GM19043 (cell line): ENCODE measurements around the gene DDTL.
A peak's percentile ranks its signal among the peaks of the same experiment; 100 is the strongest.
"Not testable (repeated sequence)": the region's sequence is repeated elsewhere in the genome, so short reads cannot be mapped to it uniquely, and the experiment has no call there.

Experiments used
- ATAC-seq: cut with Tn5 transposase; IDR thresholded peaks from one replicate; pipeline ENCODE4 v1.9.1; 2021; ENCODE audit warnings: low read depth; ENCODE audit not compliant: unreplicated experiment

Gene DDTL

DNA sequence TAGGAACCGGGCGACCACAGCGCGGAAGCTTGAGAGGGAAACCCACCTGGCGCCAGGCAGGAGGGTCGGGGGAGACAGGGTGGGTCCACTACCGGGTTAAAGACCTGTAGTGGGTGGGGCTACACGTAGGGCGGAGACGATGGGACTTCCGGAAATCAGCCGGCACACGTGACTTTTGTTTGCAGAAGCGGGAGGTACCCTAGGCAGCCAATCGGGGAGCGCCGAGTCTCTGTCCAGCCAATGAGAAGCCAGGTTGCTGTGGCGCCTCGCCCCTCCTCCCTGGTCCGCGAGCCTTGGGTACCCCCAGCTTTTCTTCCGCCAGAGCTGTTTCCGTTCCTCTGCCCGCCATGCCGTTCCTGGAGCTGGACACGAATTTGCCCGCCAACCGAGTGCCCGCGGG is at the start of gene DDTL:
Gene DDTL (plus strand): TSS at position 321 of the 400 bp plus-strand sequence. CDS start 27 bp downstream, at position 348.
- peak; percentile 94 for ATAC-seq

DNA sequence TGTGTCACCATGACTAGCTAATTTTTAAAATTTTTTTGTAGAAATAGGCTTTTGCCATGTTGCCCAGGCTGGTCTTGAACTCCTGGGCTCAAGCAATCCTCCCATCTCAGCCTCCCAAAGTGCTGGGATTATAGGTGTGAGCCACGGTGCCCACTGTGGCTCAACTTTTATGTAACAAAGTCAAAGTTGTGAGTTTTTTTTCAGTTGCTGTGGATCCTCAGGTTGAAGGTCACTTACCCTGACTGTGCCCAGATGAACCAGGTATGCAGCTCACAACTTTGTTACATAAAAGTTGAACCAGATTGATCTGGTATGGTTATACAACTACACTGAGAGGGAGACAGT is 46.4 kb upstream of the DDTL start:
- ATAC-seq = not testable (repeated sequence)

DNA sequence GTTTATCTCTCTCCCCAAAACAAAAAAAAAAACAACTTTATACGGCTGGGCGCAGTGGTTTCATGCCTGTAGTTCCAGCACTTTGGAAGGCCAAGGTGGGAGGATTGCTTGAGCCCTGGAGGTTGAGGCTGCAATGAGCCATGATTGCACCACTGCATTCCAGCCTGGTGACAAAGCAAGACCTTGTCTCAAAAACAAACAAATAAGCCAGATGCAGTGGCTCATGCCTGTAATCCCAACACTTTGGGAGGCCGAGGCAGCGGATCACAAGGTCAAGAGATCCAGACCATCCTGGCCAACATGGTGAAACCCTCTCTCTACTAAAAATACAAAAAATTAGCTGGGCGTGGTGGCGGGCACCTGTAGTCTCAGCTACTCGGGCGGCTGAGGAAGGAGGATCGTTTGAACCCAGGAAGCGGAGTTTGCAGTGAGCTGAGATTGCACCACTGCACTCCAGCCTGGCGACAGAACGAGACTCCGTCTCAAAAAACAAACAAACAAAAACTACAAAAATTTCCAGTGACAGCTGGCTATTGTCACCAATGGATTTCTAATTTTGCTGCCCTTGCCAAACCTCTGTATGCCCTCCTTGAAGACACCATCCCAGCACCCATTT is 45.0 kb upstream of the DDTL start:
- ATAC-seq = not testable (repeated sequence)

DNA sequence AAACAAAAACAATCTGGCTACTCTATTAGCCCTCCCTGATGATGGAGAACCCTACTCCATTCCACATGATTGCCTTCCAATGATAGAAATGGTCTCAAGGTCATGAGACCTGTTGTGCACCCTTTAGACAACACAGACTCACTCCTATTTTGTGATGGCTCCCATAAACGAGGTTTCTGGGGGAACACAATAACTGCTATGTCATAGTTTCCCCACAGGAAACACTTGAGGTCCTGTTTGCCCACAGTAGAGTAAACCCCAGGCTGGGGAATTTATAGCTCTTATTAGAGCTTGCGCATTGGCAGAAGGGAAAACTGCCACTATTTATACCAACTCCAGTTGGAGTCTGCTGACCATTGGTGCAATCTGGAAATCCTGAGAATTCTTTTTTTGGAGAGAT is 43.8 kb upstream of the DDTL start:
- ATAC-seq = no peak

DNA sequence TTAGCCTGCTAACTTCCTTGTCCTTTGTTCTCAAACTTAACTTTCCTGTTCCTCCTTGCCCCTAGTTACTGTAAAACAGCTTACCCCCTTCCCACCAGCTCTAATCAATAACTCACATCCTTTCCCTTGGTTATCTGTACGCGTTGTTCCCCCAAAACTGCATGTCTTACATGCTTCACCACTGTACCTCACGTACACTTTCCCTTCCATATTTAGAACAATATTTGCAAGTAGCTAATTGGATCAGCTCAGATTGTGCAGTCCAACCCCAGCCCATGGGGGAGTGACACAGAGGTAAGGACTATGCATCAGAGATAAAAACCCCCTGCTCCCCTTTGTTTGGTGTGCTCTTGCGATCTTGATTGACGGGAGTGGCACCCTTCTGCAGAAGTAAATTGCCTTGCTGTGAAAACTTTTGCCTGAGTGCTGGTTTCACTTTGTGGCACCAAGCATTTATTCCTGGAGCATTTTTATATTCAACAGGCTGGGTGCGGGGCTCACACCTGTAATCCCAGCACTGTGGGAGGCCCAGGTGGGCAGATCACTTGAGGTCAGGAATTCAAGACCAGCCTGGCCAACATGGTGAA is 41.6 kb upstream of the DDTL start:
- no peak for ATAC-seq

DNA sequence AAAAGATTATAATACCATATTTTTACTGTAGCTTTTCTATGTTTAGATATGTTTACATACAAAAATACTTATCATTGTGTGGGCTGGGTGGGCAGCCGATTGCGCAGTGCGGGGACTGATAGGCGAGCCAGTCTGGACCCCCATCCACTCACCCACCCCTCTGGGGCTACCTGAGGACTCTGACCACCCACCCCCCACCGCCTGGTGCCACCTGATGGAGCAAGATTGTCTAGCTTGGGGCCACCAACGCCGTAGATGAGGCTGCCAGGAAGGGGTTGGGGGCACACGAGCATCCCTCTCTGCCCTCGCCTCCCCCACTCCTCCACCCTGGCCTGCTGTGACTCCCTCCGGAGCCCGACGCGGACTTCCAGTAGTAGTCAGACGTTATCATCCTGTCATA is 40.1 kb upstream of the DDTL start:
- ATAC-seq = no peak

DNA sequence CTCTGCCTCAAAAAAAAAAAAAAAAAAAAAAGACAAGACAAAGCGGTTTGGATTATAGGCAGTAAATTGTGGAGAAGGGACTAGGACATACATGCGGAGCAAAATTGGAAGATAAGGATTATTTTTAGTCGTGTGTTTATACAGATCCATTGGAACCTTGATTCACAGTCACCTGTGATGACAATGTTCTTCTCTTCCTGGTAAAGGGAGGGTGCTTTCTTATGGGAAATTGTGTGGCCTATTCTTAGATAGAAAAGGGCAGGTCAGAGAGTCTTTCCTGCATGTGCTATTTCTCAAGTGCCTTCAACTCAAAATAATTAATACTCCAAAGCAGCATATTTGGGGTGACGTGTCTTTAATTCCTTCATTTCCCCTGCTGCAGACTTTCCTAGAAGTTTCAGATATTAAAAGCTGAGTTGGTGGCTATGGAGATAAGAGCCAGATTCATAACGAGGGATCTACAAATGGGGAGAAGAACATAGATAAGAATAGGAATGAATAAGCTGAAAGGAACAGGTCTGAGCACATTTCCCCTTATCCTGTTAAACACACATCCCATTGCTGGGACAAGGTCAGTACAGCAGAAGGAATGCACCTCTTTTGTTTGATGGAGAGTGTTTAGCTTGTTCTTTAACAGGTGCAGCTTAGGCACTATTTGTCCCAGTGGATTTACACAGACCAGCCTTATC is 28.2 kb upstream of the DDTL start:
- ATAC-seq = no peak

DNA sequence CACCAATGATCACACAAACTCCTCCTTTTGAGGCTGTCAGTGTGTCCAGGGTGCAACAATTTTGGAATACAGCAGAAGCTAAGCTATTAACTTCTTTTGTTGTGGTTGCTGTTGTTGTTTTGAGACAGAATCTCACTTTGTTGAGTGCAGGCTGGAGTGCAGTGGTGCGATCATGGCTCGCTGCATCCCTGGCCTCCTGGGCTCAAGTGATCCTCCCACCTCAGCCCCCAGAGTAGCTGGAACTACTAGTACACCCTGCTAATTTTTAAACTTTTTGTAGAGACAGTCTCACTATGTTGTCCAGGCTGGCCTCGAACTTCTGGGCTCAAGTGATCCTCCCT is 27.7 kb upstream of the DDTL start:
- ATAC-seq = no peak

DNA sequence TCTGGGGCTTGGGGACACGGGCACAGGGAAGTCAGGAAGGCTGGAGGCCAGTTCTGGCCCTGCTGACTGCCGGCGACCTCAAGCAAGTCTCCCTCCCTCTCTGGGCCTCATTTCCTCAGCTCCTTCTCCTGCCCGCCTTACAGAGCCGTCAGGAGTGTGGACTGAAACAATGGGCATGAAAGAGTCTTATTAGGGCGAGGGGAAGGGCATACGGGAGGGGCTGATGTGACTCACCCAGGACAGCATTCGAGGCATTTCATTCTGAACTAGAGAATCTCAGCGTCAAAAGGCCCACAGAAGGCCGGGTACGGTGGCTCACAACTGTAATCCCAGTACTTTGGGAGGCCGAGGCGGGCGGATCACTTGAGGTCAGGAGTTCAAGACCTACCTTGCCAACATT is 26.5 kb upstream of the DDTL start:
- ATAC-seq = not testable (repeated sequence)

DNA sequence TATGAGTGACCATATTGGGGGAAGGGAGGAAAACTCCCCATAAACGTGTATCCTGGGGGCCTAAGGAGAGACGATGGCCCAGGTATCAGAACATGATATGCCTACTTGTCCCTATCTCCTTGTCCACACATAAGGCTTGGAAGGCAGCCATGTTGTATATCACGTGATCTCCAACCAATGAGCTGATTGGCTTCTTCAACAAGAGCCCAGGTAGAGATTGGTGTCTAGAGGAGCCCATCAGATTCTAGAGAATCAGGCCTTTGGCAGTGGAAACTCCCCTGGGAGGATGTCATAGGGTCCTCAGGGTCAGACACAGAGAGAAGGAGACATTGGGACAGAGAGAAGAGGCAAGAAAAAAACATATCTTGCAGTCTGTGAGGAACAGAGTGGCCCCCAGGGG is 19.3 kb upstream of the DDTL start:
- ATAC-seq = not testable (repeated sequence)

DNA sequence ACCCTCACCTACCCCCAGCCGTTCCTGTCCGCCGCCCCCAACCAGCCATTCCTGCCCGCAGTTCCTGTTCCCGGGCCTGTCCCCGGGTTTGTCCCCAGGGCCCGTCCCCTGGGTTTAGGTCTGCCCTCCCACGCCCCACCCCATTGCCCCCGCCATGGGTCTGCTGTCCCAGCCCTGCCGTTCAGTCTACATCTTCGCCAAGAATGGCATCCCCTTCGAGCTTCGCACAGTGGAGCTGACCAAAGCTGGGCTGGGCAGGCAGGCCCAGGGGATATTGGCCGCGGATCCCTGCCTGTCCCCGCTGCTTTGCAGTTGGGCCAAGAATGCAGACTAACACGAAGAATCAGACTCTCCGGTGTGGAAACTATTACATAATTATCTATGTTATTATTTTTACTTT is 16.9 kb upstream of the DDTL start:
- not testable (repeated sequence) for ATAC-seq

DNA sequence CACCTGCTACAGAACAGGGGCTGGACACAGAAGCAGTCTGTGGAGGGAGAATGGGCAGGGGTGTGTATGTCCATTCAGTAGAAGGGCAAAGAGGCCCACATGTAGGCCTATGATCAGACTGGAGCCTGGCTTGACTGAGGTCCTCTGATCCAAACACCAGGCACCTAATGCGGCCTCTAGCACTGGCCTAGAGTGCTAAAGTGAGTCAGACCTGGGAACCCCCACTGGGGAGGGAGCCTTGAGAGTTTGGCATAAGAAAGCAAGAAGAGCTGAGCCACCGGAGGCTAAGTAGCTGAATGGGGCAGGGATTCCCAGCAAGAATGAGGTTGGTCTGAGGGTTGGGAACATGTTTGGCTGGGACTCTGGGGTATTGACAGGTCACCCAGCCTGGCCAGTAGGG is 15.3 kb upstream of the DDTL start:
- ATAC-seq = not testable (repeated sequence)

DNA sequence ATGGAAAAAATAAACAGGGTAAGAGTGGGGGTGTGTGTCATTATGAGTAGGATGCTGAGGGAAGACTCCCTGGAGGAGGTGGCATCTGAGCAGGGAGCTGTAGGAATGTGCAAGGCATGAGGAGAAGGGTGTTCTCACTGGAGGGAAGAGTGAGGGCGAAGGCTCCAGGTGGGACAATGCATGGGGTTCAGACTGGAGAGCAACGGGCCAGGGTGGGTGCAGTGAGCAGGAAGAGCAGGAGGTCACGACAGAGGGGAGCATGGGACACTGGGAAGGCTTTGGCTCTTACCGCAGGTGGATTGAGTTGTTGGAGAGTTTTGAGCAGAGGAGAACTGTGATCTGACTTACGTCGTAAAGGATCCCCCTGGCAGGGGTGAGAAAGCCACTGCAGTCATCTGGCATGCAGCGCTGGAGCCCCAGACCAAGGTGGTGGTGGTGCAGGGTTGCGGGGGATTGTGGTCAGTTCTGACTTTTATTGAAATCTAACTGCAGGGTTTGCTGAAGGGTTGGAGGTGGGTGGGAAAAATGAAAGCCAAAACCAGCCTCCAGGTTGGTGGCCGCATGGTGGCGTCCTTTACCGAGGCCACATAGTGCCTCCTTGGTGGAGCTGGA is 13.8 kb upstream of the DDTL start:
- not testable (repeated sequence) for ATAC-seq

DNA sequence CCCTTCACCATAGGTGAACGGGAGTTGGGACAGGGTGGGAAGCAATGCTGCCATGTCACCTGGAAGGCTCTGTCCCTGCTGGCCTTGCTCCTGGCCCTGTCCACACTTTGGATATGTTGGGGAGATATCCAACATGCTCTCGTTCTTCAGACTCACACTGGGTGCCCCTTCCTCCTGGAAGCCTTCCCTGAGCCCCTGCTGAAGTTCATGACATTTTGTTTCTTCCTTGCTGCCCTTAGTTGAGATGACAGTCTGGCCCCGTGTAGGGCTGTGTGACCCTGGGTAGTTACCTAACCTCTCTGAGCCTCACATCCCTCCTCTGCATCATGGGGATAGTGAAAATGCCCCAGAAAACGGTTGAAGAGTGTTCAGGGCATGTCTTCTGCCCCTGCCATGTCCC is 13.2 kb upstream of the DDTL start:
- not testable (repeated sequence) for ATAC-seq

DNA sequence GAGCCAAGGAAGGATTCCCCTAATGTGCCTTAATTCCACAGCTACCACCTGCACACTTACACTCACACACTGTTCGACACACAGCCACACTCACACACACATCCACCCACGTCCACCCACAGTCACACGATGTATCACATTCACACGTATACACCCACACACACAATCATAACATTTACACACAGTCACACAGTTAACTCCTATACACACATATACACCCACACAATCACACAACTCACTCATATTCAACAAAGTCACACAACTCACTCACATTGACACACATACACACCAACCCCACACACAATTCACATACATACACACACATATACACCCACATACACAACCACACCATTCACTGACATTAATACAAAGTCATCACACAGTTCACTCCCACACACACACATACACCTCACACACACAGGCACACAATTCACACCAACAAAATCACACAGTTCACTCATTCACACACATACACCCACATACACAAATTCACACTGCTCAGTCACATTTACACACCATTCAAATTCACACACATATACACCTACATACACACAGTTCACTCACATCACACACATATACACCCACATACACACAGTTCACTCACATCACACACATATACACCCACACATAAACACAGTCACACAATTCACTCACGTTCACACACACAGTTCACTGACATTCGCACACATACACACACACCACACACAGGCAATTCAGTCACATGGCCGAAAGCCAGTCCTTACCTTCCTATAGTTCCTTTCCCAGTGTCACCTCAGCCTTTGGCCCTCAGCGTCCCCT is 12.3 kb upstream of the DDTL start:
- ATAC-seq = not testable (repeated sequence)

DNA sequence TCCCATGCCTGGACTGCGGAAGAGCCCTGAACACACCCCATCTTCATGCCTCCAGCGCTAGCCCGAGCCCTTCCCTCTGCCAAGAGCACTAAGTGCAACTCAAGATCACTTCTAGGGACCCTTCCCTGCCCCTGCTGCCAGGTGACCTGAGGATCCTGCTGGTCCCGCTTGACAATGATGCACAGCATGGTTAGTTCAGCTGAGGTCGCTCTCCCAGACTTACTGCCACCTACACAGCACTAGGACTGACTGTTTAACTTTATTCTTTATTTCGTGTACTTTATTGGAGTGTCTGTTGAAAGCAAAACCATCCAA is 11.7 kb upstream of the DDTL start:
- not testable (repeated sequence) for ATAC-seq

DNA sequence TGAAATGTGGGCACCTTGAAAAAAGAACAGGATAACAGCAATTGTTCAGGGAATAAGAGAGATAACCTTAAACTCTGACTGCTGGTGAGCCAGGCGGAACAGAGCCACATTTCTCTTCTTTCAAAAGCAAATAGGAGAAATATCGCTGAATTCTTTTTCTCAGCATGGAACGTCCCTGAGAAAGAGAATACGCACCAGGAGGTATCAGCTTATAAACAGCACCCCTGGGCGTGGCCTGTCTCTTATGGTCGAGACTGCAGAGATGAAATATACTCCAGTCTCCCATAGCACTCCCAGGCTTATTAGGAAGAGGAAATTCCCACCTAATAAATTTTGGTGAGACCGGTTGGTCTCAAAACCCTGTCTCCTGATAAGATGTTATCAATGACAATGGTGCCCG is 10.8 kb upstream of the DDTL start:
- not testable (repeated sequence) for ATAC-seq

DNA sequence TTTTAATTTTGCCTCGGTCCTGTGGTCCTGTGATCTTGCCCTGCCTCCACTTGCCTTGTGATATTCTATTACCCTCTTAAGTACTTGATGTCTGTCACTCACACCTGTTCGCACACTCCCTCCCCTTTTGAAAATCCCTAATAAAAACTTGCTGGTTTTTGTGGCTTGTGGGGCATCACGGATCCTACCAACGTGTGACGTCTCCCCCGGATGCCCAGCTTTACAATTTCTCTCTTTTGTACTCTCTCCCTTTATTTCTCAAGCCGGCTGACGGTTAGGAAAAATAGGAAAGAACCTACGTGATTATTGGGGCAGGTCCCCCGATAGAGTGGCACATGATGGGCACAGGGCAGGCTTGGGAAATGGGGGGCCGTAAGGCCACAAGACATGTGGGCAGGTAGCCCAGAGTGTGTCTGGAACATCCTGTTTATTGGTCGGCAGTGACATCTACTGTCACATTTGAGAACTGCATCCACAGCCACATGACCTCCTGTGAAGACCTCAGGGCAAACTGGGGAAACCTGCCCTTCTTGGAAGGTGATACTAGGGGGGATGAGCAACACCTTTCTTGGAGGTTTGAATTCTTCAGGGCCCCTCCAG is 10.3 kb upstream of the DDTL start:
- ATAC-seq = not testable (repeated sequence)

DNA sequence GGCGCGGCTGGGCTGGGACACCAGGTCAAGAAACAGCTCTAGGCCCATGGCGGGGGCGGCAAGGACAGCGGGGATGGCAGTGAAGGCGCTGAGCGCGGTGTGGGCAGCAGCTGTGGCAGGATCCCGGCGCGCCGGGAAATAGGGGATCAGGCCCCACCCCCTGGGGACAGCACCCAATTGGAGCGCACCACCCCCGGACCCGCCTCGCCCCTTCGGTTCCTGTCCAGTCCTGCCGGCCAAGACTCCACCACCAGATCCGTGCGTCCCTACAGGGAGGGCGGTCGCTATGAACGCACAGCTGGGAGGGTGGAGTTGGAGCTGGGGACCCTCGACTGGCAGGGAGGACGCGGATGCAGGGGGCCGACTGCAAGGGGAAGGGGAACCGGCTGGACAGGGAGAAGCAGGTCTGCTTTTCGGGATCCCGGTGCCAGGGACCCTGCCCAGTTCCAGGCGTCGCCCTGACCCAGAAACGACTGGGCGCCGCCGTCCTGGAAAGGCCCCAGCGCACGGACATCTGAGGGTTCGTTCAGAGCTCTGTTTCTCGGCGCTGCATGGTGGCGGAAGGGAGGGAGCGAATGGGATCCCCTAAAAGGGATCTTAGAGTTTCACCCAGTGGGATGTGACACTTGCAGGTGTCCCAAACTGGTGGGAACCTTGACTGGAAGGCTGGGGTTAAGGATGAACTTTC is 5.5 kb upstream of the DDTL start, which contains the start of gene GSTT2B:
Gene GSTT2B (minus strand): TSS at position 112 of the 688 bp plus-strand sequence. CDS start 64 bp downstream, at position 48.
- not testable (repeated sequence) for ATAC-seq

DNA sequence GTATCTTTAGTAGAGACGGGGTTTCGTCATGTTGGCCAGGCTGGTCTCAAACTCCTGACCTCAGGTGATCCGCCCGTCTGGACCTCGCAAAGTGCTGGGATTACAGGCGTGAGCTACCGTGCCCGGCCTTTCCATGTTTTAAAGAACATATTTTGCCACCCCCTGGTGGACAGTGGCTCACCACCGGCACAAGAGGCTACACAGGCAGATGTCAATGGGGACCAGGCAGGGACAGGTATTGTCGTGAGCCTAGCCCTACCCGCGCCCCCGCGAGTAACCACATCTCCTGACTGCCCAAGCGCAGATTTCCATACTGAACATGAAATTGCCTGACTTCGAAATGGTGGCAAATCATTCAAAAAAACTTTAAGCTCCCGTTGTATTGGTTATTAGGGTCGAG is 594 bp upstream of the DDTL start:
- ATAC-seq = not testable (repeated sequence)
